GM18511 (cell line): ENCODE data around the gene SRSF11.

Experiments
- ATAC-seq: cut with Tn5 transposase; IDR thresholded peaks from one replicate; pipeline ENCODE4 v1.9.1; 2021; ENCODE audit warnings: mild to moderate bottlenecking, moderate library complexity; ENCODE audit not compliant: unreplicated experiment

The SRSF11 gene

DNA sequence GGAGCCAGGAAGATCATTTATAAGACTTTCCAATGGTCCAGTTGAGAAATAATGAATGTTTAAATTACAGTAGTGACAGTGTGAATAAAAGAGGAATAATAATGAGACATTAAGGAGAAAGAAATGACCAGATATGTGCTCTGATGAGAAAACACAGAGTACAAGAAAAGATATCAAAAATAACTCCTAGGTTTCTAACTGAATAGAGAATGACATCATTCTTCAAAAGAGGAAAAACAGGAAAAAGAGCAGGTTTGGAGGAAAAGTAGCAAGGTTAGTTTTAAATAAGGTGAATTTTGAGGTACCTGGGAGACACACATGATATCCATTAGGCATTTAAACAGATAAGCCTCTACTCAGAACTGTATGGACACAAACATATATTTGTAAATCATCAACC lies 78.3 kb downstream of the SRSF11 start:
- no peak for ATAC-seq
